IPS-15b (cell line): ENCODE data around the gene AUTS2.
"Not testable (repeated sequence)": the region's sequence is repeated elsewhere in the genome, so short reads cannot be mapped to it uniquely, and the experiment has no call there.

Experiments
- H3K27me3 ChIP-seq: one replicate; pipeline ENCODE4 v1.6.1; 2013; ENCODE audit warnings: low read length; ENCODE audit not compliant: control insufficient read depth, insufficient read depth
- H3K36me3 ChIP-seq: one replicate; pipeline ENCODE4 v1.6.1; 2013; ENCODE audit warnings: low read length; ENCODE audit not compliant: control insufficient read depth, insufficient read depth
- H3K4me1 ChIP-seq: one replicate; pipeline ENCODE4 v1.6.1; 2013; ENCODE audit warnings: mild to moderate bottlenecking, low read length; ENCODE audit not compliant: control insufficient read depth, insufficient read depth
- H3K4me3 ChIP-seq: one replicate; pipeline ENCODE4 v1.5.1; 2013; ENCODE audit warnings: low read depth, low read length
- H3K9ac ChIP-seq: one replicate; pipeline ENCODE4 v1.6.1; 2013; ENCODE audit warnings: low read depth, mild to moderate bottlenecking, low read length
- H3K9me3 ChIP-seq: one replicate; pipeline ENCODE4 v1.6.1; 2013; ENCODE audit warnings: mild to moderate bottlenecking, low read length; ENCODE audit not compliant: control insufficient read depth, insufficient read depth

AUTS2 gene

GRCh38 chr7:70360557-70360956, 762.3 kb downstream of the AUTS2 start:
- Histone ChIP-seq H3K4me1 (peaks cover 4% of the 10 kb centered on the region), H3K9ac (no peak overlapping the region), H3K9me3 (no peaks in the 10 kb centered on the region), H3K27me3 (no peaks in the 10 kb centered on the region), H3K4me3 (no peak overlapping the region), H3K36me3 (no peaks in the 10 kb centered on the region)

DNA sequence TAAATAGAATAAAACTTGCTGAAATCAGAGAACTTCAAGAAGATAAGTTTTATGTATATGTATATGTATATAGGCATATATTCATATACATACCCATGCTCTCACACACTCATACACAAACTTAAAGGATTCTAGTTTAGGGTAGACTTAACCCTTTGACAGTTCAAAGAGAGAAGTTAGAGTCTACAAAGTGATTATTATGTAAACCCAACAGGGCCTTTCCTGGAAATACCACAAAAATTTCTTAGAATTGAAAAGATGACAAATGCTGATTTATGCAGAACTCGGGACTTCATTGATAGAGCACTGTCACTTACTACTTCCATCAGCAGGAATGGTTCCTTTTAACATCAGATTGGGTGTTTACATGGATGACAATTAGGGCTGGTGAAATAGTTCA, 763.5 kb downstream of the AUTS2 start:
- no peak overlapping the region for H3K9ac ChIP-seq

GRCh38 chr7:70364393-70364792, 766.1 kb downstream of the AUTS2 start:
- not testable (repeated sequence) for H3K4me3 ChIP-seq, H3K4me1 ChIP-seq, H3K9me3 ChIP-seq, H3K27me3 ChIP-seq, H3K36me3 ChIP-seq, H3K9ac ChIP-seq

More for the DNA sequence above, 763.5 kb downstream of the AUTS2 start:
- Histone ChIP-seq H3K4me3 (no peak overlapping the region), H3K27me3 (no peaks in the 10 kb centered on the region), H3K36me3 (no peaks in the 10 kb centered on the region), H3K9me3 (no peaks in the 10 kb centered on the region), H3K4me1 (no peaks in the 10 kb centered on the region)

DNA sequence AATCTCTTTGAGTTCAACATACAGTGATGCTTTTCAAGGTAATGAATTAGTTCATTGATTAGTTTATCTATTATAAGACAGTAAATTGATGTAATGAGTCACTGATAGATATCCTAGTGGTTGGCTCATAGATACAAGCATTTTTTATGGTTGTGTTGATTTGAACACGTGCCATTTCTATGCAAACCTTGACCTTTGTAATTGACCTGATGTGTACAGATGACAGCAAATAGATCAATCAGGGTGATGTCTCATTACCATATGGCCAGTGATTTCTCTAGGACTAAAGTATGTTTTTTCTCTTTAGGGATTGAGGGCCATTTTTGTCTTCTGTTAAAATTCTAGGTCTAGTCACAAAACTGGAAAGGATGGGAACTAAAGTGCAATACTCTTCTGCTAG, 773.4 kb downstream of the AUTS2 start:
- Histone ChIP-seq H3K4me1 (no peaks in the 10 kb centered on the region), H3K9ac (no peak overlapping the region), H3K27me3 (no peaks in the 10 kb centered on the region)

GRCh38 chr7:70372768-70373515, 774.7 kb downstream of the AUTS2 start:
- Histone ChIP-seq H3K9me3 (no peaks in the 10 kb centered on the region), H3K9ac (no peak overlapping the region), H3K4me1 (no peaks in the 10 kb centered on the region), H3K27me3 (no peaks in the 10 kb centered on the region), H3K36me3 (no peaks in the 10 kb centered on the region), H3K4me3 (no peak overlapping the region)

More for the DNA sequence above, 773.4 kb downstream of the AUTS2 start:
- Histone ChIP-seq H3K9me3 (no peaks in the 10 kb centered on the region), H3K36me3 (no peaks in the 10 kb centered on the region), H3K4me3 (no peak overlapping the region)

DNA sequence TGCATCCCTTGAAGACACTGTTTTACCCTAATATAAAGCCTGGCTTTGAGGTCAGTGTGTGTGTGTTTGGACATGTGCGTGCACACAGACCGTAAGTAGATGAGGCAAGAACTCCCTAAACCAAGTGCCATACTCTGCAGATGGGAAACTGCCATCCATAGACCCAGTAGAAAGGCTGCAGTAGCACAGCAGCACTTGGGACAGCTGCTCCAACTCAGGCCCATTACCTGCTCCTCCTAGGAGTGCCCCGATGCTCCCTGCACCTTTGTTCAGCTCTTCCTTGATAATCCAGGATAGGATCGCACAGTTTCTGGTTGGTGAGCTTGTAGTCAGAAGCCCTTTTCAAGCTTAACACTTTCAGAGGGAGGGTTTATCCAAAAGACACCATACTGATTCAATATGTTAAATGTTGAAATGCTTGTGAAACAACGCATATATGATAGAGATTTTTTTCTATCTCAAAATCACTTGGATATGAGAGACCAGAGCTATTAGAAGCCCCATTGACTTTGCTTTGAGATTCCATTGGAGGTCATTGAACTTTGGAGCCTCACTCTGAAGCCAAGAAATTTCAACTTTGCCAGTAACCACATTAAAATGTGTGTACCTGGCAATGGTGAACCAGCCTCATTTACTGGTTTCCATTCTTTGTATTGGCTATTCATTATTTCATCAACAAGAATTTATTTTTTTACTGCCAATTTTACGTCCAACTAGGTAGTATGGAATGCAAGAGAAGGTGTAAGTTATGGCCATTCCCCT, 776.7 kb downstream of the AUTS2 start:
- H3K27me3 ChIP-seq = no peaks in the 10 kb centered on the region
- no peaks in the 10 kb centered on the region for H3K4me1 ChIP-seq
- H3K36me3 ChIP-seq = no peaks in the 10 kb centered on the region
- H3K4me3 ChIP-seq = no peak overlapping the region
- no peak overlapping the region for H3K9ac ChIP-seq
- no peaks in the 10 kb centered on the region for H3K9me3 ChIP-seq

DNA sequence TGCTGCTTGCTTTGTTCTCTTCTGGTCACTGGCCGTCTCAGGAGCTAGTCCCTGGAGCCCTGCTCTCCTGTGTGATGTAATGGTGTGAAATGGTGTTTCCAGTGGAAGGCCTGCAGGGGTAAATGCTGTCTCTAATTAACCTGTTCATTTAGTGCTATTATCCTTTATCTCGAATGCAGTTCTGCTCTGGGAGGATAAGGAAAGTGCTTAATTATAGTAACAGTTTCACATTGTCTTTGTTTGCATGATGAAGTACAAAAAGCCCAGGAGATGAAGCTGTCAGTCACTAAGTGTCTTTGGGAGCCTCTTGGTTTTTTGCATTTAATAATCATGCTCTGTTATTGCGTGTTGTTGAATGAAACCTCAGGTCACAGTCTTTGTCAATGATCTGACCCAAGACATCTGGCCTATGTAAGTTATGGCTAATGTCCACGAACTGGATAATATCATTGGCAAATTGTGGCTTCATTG, 778.3 kb downstream of the AUTS2 start:
- Histone ChIP-seq H3K9me3 (no peaks in the 10 kb centered on the region), H3K4me3 (no peak overlapping the region), H3K4me1 (no peaks in the 10 kb centered on the region), H3K9ac (no peak overlapping the region), H3K36me3 (no peaks in the 10 kb centered on the region), H3K27me3 (no peaks in the 10 kb centered on the region)

DNA sequence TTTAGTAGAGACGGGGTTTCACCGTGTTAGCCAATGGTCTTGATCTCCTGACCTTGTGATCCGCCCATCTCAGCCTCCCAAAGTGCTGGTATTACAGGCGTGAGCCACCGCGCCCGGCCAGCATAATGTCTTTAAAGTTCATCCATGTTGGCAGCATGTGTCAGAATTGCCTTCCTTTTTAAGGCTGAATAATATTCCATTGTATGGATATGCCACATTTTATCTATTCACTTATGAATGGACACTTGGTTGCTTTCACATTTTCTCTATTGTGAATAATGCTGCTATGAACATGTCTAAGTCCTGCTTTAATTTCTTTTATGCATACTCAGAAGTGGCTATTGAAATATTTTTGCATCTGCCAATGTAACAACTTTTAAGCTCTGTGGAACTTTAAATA, 779.7 kb downstream of the AUTS2 start:
- no peaks in the 10 kb centered on the region for H3K9me3 ChIP-seq
- no peaks in the 10 kb centered on the region for H3K36me3 ChIP-seq
- H3K4me3 ChIP-seq = no peak overlapping the region
- no peaks in the 10 kb centered on the region for H3K27me3 ChIP-seq
- no peak overlapping the region for H3K9ac ChIP-seq
- no peaks in the 10 kb centered on the region for H3K4me1 ChIP-seq

GRCh38 chr7:70379210-70379609, 780.9 kb downstream of the AUTS2 start:
- H3K9ac ChIP-seq = no peak overlapping the region
- no peaks in the 10 kb centered on the region for H3K27me3 ChIP-seq
- H3K36me3 ChIP-seq = no peaks in the 10 kb centered on the region
- no peaks in the 10 kb centered on the region for H3K9me3 ChIP-seq
- H3K4me3 ChIP-seq = no peak overlapping the region
- H3K4me1 ChIP-seq = no peaks in the 10 kb centered on the region

DNA sequence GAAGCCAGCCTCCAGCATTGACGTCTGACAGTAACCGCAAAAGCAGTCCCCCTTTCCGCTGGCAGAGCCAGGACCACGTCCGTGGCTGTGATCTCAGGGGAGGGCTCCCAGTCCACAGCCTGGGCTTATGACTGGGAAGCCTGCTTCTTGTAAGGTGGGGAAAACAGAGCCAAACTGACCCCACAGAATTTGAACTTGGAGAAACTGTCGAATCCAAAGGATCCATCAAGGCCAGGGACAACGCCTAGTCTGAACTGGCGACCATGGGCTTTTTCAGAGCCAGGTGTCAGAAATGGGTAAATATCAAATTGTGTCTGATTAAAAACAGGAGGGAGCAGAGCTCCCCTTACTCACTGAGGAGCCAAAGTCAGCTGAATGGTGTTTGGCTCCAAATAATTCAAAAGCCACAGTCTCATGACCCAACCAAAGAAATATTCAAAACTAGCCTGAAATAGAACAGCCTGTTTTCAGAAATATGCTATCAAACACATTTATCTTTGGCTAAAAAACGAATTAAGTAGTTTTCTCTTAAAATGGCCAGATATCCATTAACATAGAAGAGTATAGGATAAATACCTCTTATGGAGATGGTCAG, 782.2 kb downstream of the AUTS2 start:
- no peak overlapping the region for H3K4me3 ChIP-seq
- H3K9me3 ChIP-seq = no peaks in the 10 kb centered on the region
- H3K4me1 ChIP-seq = no peaks in the 10 kb centered on the region
- H3K9ac ChIP-seq = no peak overlapping the region
- no peaks in the 10 kb centered on the region for H3K27me3 ChIP-seq
- H3K36me3 ChIP-seq = no peaks in the 10 kb centered on the region

GRCh38 chr7:70383066-70383782, 784.9 kb downstream of the AUTS2 start:
- H3K36me3 ChIP-seq = no peaks in the 10 kb centered on the region

More at GRCh38 chr7:70383066-70383782, 784.9 kb downstream of the AUTS2 start:
- H3K27me3 ChIP-seq = no peaks in the 10 kb centered on the region
- no peak overlapping the region for H3K9ac ChIP-seq
- H3K4me1 ChIP-seq = no peaks in the 10 kb centered on the region
- no peaks in the 10 kb centered on the region for H3K9me3 ChIP-seq
- H3K4me3 ChIP-seq = no peak overlapping the region
